Activated T-helper 2 cell treated with anti-CD3 and anti-CD28 coated beads, Interferon-gamma antibody, Interleukin-2, Interleukin-4, amounts not matched to agents 10 μg/mL and 5 μg/mL and 100 μg/mL, durations not matched to agents 14 hours and 24 hours and 36 hours (primary cell): ENCODE measurements around the gene DYNC1I1. TPM values are rescaled to one million over a fixed set of nuclear protein-coding genes. Genes with fewer than 3 reads are reported as not detected.

Experiments
- DNase-seq: peaks from one replicate; pipeline ENCODE4 v3.0.0; 2021; ENCODE audit warnings: low spot score
- H3K27ac Mint-ChIP-seq: one replicate; pipeline ENCODE4 v1.8.0; 2021; ENCODE audit warnings: mixed read lengths
- H3K27me3 Mint-ChIP-seq: one replicate; pipeline ENCODE4 v1.8.0; 2021; ENCODE audit warnings: low read depth, mixed read lengths
- H3K36me3 Mint-ChIP-seq: one replicate; pipeline ENCODE4 v1.8.0; 2021; ENCODE audit warnings: low read depth, mixed read lengths
- H3K4me1 Mint-ChIP-seq: one replicate; pipeline ENCODE4 v1.8.0; 2021; ENCODE audit warnings: low read depth, mixed read lengths
- H3K4me3 Mint-ChIP-seq: one replicate; pipeline ENCODE4 v1.8.0; 2021; ENCODE audit warnings: low read depth, mild to moderate bottlenecking, moderate library complexity, mixed read lengths
- H3K9me3 Mint-ChIP-seq: one replicate; pipeline ENCODE4 v1.8.0; 2021; ENCODE audit warnings: mixed read lengths
- intact Hi-C: fragments of 100-400 bp; cut with micrococcal nuclease; formaldehyde crosslinking; loops from one replicate; pipeline ENCODE4 v1.15.1; 2023
- total RNA-seq: library from RNA; stranded (reverse); gene quantifications from 2 replicates; pipeline ENCODE4 v1.2.3, GENCODE V29; 2022

The DYNC1I1 gene
- total RNA-seq, 1 donor from 2014 or later, result not detected

DNA sequence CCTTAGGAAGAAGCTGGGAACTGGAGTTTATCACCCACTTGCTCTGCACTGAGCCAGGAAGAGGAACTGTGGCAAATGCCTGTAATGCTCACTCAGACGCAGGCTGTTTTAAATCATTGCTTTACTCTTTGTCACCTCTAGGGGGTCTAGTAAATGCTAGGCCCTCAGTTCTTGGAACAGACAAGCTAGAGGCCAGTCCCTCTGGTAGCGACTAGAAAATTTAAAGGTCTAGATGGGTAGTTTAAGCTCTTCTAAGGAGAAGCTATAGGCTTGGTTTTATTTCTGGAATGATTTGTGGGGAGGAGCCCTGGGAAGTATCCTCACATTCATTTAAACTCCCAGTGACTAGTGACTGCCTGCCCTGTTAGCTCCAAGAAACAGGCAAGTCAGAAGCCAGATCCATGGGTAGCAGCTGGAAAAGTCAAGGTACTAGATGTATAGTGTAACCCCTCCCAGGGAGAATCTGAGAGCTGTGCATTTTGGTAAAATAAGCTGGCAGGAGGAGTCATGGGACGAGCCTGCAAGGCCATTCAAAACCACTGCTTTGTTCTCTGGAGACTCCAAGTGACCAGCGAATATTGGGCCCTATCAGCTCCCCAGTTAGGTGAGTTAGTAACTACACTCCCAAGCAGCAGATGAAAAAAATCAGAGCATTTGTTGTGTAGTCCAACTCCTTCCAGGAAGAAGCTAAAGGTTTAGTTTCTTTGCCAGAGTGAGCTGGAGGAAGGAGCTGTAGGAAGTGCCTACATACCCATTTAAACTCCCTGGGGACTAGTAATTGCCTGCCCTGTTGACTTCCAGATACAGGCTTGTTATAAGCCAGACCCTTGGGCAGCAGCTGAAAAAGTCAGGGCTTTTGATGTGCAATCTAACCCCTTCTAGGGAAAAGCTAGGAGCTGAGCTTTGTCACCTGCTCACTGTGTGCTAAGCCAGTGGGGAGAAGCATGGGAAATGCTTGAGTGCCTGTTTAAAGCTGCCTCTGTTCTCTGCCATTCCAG is 68.9 kb downstream of the DYNC1I1 start:
- DNase-seq, result no peak
- no peaks in the 10 kb centered on the region for H3K4me1 Mint-ChIP-seq
- H3K27ac Mint-ChIP-seq, result no peak overlapping the region
- H3K36me3 Mint-ChIP-seq, result no peaks in the 10 kb centered on the region
- peaks cover 4% of the 10 kb centered on the region for H3K9me3 Mint-ChIP-seq
- H3K27me3 Mint-ChIP-seq, result no peaks in the 10 kb centered on the region
- H3K4me3 Mint-ChIP-seq, result no peak overlapping the region
- intact Hi-C loops, result no loop called here

DNA sequence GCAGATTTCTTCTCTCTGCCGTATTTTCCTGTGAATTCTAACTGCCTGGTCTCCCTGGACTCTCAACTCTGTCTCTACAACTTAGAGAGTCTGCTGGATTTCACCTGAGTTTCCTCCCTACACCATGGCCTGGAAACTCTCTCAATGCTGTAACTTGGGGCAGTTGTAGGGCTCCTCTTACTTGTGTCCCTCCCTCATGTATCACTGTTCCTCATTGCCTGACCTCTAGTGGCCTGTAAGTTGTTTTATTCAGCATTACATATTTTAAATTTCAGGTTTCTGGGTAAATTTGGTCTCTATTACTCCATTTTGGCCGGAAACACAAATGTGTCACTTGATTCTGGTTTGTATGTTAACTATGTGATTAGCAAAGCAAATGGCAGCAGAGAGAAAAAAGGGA is 70.9 kb downstream of the DYNC1I1 start:
- Mint-ChIP-seq H3K36me3 (no peaks in the 10 kb centered on the region), H3K4me3 (no peak overlapping the region), H3K4me1 (no peaks in the 10 kb centered on the region), H3K27me3 (peaks cover under 1% of the 10 kb centered on the region), H3K9me3 (no peaks in the 10 kb centered on the region), H3K27ac (no peak overlapping the region)
- intact Hi-C loops, result no loop called here
- DNase-seq, result no peak

DNA sequence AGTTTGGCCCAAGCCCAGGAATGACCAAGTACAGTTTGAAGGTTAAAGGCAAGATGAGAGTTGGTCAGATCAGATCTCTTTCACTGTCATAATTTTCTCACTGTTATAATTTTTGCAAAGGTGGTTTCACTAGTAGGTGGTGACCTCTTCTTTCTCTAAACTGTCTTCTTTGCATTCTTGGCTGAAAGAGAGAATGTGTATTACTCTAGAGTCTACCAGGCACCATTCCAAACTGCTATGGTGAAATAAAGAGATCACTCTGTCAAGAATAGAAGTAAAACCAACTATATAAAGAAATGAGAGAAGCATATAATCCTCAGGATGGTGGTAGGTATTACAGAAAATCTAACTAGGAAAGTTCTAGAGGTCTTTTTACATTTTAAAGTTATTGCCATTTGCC is 72.7 kb downstream of the DYNC1I1 start:
- intact Hi-C loops, result no loop called here
- no peaks in the 10 kb centered on the region for H3K4me1 Mint-ChIP-seq
- peaks cover 2% of the 10 kb centered on the region for H3K27me3 Mint-ChIP-seq
- no peaks in the 10 kb centered on the region for H3K9me3 Mint-ChIP-seq
- no peak overlapping the region for H3K27ac Mint-ChIP-seq
- no peak for DNase-seq
- no peaks in the 10 kb centered on the region for H3K36me3 Mint-ChIP-seq
- H3K4me3 Mint-ChIP-seq, result no peak overlapping the region

DNA sequence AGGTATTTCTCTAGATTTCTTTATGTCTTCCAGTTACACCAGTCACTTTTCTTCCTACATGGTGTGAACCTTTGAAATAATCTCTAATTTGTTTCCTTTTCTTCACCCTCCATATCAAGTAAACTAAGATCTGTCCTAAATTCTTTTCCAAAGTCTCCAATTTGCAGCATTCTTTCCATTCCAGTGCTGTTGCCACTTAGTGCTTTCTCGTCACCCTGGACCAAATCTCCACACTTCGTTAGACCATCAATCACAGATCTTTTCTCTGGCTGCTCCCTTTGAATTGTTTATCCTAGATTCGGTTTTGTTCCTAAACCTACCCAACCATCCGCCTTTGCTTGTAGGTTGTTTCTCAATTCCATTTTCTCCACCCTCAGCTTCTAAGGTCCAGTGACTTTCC is 74.7 kb downstream of the DYNC1I1 start:
- H3K36me3 Mint-ChIP-seq, result no peaks in the 10 kb centered on the region
- H3K9me3 Mint-ChIP-seq, result no peaks in the 10 kb centered on the region
- H3K27ac Mint-ChIP-seq, result no peak overlapping the region
- DNase-seq, result no peak
- H3K27me3 Mint-ChIP-seq, result peaks cover 2% of the 10 kb centered on the region
- intact Hi-C loops, result no loop called here
- no peak overlapping the region for H3K4me3 Mint-ChIP-seq
- no peaks in the 10 kb centered on the region for H3K4me1 Mint-ChIP-seq

DNA sequence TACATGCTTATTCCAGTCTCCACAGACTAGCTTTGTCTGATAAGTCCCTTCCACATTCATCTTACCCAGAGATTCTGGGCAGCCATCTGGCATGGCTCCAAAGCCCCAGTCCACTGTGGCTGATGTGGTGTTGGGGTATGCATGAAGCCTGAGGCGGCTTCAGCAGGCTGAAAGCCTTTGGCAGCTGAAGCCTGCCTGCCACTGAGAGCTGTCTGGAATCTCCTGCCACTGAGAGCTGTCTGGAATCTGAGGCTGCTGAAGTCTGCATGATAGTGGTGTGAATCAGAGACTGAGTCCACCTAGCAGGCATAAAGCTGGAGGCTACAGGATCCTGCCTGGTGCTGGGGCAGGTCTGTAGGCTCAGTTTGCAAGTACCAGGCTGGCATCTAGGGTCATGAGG is 87.1 kb downstream of the DYNC1I1 start:
- Mint-ChIP-seq H3K4me1 (no peaks in the 10 kb centered on the region), H3K27me3 (no peaks in the 10 kb centered on the region), H3K27ac (no peak overlapping the region), H3K4me3 (no peak overlapping the region), H3K36me3 (no peaks in the 10 kb centered on the region), H3K9me3 (no peaks in the 10 kb centered on the region)
- DNase-seq, result no peak
- intact Hi-C loops, result no loop called here

DNA sequence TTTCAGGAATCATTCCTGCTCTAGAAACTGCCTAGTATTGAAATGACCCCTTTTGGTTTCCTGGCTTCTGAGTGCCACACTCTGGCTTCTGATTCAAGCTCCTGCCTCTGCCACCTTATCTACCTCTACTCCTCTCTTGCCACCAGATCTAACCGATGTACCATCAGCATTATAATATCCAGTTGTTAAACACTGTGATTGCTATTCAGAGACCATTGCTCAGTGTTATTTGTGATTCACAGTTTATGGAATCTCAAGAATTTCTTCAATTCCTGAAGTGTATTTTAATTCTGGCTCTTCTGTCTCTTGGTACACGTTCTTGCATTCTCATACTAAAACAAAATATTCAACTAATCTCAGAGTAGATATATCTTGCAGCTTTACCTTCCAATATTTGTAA is 88.7 kb downstream of the DYNC1I1 start:
- no peak for DNase-seq

DNA sequence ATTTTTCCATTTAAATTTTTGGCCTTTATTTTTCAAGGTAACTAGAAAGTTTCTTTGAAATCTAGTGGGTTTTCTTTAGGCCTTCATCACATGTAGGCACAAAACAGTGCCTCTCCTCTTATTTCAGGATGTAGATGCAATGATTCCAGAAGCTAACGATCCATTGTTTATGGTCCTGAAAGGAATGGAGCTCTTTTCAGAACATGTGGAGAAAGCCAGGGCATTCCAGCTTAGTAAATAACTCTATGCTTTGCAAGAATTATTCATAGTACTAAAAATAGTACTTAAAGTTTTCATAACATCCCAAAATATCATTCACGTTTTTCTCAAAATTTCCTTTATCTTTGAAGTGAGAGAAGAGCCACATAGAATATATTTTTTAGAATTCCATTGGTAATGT is 91.3 kb downstream of the DYNC1I1 start:
- intact Hi-C loops, result no loop called here
- no peaks in the 10 kb centered on the region for H3K36me3 Mint-ChIP-seq
- H3K4me3 Mint-ChIP-seq, result no peak overlapping the region
- H3K27ac Mint-ChIP-seq, result no peak overlapping the region
- no peak for DNase-seq
- H3K27me3 Mint-ChIP-seq, result no peaks in the 10 kb centered on the region
- H3K4me1 Mint-ChIP-seq, result no peaks in the 10 kb centered on the region
- no peaks in the 10 kb centered on the region for H3K9me3 Mint-ChIP-seq

More for the DNA sequence above, 88.7 kb downstream of the DYNC1I1 start:
- H3K36me3 Mint-ChIP-seq, result no peaks in the 10 kb centered on the region
- no peaks in the 10 kb centered on the region for H3K4me1 Mint-ChIP-seq
- H3K9me3 Mint-ChIP-seq, result no peaks in the 10 kb centered on the region
- H3K4me3 Mint-ChIP-seq, result no peak overlapping the region
- no peaks in the 10 kb centered on the region for H3K27me3 Mint-ChIP-seq
- intact Hi-C loops, result no loop called here
- H3K27ac Mint-ChIP-seq, result no peak overlapping the region

DNA sequence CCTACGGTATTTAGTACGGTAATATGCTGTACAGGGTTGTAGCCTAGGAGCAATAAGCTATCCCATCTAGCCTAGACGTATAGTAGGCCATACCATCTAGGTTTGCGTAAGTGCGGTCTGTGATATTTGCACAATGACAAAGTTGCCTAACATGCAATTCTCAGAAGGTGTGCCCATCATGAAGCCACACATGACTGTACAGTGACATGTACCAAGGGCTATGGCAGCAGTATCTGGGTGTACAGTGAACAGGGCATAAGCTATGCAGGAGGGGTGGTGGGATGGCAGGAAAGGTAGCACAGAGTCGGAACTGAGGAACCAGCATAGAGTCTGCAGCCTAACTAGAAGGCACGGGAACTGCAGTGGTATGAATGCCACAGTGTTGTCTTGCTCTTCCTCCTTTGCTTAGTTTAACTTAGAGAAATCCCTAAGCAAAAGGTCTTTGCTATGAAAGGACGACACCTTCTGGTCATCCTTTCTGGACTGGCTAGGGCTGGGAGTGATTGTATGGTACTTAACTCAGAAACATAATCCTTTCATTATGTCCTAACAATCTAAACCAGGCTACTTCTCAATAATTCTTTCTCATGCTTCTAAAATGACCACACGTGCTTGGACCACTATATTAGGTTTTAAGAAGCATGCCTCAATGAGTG is 93.5 kb downstream of the DYNC1I1 start:
- no peaks in the 10 kb centered on the region for H3K4me1 Mint-ChIP-seq
- no peak overlapping the region for H3K27ac Mint-ChIP-seq
- H3K9me3 Mint-ChIP-seq, result no peaks in the 10 kb centered on the region
- H3K4me3 Mint-ChIP-seq, result no peak overlapping the region
- H3K27me3 Mint-ChIP-seq, result no peaks in the 10 kb centered on the region
- intact Hi-C loops, result no loop called here
- no peak for DNase-seq
- H3K36me3 Mint-ChIP-seq, result no peaks in the 10 kb centered on the region

DNA sequence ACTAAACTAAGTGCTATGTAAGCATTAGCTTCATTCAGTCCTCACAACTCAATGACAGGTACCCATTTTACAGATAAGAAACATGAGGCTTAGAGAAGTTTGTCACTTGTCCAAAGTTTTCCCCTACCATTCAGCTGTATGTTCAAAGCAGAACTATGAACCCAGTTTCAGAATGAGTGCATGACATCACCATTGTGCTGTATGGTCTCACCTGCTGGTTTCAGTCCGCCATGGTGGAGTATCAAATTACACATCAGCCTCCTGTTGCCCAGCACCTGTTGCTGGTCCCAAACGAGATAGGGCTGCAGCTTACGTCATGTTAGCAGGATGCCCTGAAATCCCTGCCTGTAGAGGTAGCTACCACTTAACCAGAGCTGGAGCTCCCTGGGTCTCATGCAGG is 95.0 kb downstream of the DYNC1I1 start:
- H3K27me3 Mint-ChIP-seq, result no peaks in the 10 kb centered on the region

DNA sequence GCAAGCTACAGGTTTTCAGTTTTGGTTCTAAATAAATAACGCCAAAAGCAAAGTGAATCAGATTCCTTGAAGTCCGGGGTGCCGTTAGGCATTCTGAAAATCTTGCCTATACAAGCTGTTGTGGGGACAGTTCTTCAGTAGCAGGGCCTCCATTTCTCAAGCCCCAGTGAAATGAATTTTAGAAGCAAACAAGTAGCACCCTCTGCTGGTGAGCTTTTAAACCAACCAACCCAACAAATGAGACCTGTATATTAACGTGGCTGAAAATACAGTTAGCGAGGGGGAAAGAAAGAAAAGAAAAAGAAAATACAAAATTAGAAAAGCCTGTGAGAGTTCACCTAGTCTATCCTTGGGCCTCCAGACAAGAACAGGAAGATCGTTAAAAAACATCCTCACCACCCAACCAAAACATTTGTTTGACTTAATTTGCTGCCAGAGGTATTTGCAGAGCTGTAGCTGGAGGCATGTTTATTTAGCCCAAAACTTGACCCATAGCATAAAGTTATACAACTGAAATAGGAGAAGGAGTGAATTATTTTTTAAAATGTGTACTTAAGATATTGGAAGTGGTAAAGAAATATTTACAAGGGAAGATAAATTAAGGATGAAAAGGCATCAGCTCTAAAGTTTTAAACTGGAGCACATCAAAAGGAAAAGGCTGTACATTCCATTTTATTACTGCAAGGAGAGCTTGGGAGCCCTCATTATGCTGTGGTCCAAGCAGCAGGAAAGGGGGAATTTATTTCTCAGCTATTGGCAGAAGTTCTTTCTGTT is 98.9 kb downstream of the DYNC1I1 start:
- no peaks in the 10 kb centered on the region for H3K27me3 Mint-ChIP-seq
- no peaks in the 10 kb centered on the region for H3K4me1 Mint-ChIP-seq
- H3K4me3 Mint-ChIP-seq, result no peak overlapping the region
- no peak for DNase-seq
- H3K9me3 Mint-ChIP-seq, result no peaks in the 10 kb centered on the region
- H3K27ac Mint-ChIP-seq, result no peak overlapping the region
- intact Hi-C loops, result loop anchor here (1.0 to 5.0 kb wide), 2 partner anchors 148 to 359 kb away; no protein-coding TSS in a partner anchor
- no peaks in the 10 kb centered on the region for H3K36me3 Mint-ChIP-seq

More for the DNA sequence above, 95.0 kb downstream of the DYNC1I1 start:
- H3K27ac Mint-ChIP-seq, result no peak overlapping the region
- no peak overlapping the region for H3K4me3 Mint-ChIP-seq
- DNase-seq, result no peak
- H3K4me1 Mint-ChIP-seq, result no peaks in the 10 kb centered on the region
- no peaks in the 10 kb centered on the region for H3K36me3 Mint-ChIP-seq
- H3K9me3 Mint-ChIP-seq, result no peaks in the 10 kb centered on the region
- intact Hi-C loops, result no loop called here

DNA sequence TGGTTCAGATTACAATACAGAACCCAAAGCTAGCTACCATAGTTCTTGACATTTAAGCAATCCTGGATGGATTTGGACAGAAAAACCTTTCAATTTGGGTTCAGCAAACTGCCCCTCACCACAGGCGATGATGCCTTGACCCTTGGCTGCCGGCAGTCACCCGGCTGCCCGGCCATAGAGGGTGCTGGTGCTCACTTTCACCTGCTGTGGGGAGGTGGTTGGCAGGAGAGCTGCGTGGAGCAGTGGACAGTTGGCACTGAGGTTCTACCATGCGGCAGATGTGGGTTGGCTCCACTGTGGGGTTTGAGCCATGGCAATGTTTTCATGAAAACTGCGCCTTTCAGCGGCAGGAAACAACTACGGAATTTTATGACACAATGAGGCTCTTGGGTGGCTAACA is 99.5 kb downstream of the DYNC1I1 start:
- intact Hi-C loops, result loop anchor here (1.0 to 5.0 kb wide), 2 partner anchors 149 to 360 kb away; no protein-coding TSS in a partner anchor
- Mint-ChIP-seq H3K9me3 (no peaks in the 10 kb centered on the region), H3K36me3 (no peaks in the 10 kb centered on the region), H3K4me3 (no peak overlapping the region), H3K27me3 (no peaks in the 10 kb centered on the region), H3K27ac (no peak overlapping the region), H3K4me1 (no peaks in the 10 kb centered on the region)
- DNase-seq, result no peak

DNA sequence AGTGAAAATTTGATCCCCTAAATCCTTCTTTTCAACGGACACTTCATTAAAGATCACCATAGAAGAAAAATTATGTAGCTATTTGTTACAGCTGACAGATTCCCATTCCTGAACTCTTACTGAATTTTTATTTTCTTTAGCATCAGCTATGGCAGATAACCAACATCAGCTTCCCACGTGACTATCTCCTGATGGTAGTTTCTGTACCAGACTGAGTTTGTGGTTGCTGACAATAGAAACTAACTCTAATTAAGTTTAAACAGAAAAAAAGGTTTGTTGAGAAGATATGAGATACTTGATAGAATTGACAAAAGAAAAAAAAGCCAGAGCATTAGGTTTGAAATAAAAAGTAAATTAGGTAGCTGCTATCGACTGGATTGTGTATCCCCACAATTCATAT is 101.8 kb downstream of the DYNC1I1 start:
- H3K4me3 Mint-ChIP-seq, result no peak overlapping the region
- H3K36me3 Mint-ChIP-seq, result no peaks in the 10 kb centered on the region
- no peaks in the 10 kb centered on the region for H3K9me3 Mint-ChIP-seq
- no peaks in the 10 kb centered on the region for H3K4me1 Mint-ChIP-seq
- H3K27me3 Mint-ChIP-seq, result no peaks in the 10 kb centered on the region
- intact Hi-C loops, result loop anchor here (5.0 kb wide), 1 partner anchor 362 kb away; no protein-coding TSS in a partner anchor
- H3K27ac Mint-ChIP-seq, result no peak overlapping the region
- DNase-seq, result no peak
